HEK293 (cell line): ENCODE data around the gene JPH3.

Source experiments
- CTCF ChIA-PET: fragments of 350-600 bp; formaldehyde crosslinking; extraction: SDS; loops from one replicate; lab custom pipeline; 2021; ENCODE audit warnings: antibody characterized with exemption; lab: Yijun Ruan, JAX
- POLR2A ChIA-PET: fragments of 300-600 bp; formaldehyde crosslinking; extraction: SDS; loops from one replicate; lab custom pipeline; 2020; ENCODE audit warnings: antibody characterized with exemption, inconsistent platforms; lab: Yijun Ruan, JAX
- H3K27ac ChIP-seq: fragments of 200-500 bp; sonication (Bioruptor generic); 2 replicates; pipeline ENCODE4 v1.5.1; 2014; ENCODE audit warnings: low read depth, low read length, control low read depth, inconsistent platforms; ENCODE audit errors: extremely low read depth
- H3K36me3 ChIP-seq, 2 experiments: fragments of 200-500 bp in 1 of 2; sonication (Bioruptor generic) in 1 of 2; 1 replicate in 1 of 2; 2 replicates in 1 of 2; pipeline ENCODE4 v1.5.1; 2014 to 2017; ENCODE audit warnings: inconsistent platforms in 2 of 2, low read length in 2 of 2; ENCODE audit not compliant: control insufficient read depth in 2 of 2, insufficient read depth in 1 of 2
- H3K4me1 ChIP-seq: fragments of 200-500 bp; sonication (Bioruptor generic); 2 replicates; pipeline ENCODE4 v1.5.1; 2014; ENCODE audit warnings: mild to moderate bottlenecking, low read length, inconsistent platforms; ENCODE audit not compliant: control insufficient read depth, insufficient read depth
- H3K4me3 ChIP-seq: 2 replicates; pipeline ENCODE4 v1.5.1; 2011; ENCODE audit warnings: low read depth, mild to moderate bottlenecking, control low read depth, low read length, moderate library complexity
- H3K9me3 ChIP-seq: fragments of 200-500 bp; sonication (Bioruptor generic); 2 replicates; pipeline ENCODE4 v1.5.1; 2014; ENCODE audit warnings: low read depth, low read length, inconsistent platforms; ENCODE audit not compliant: control insufficient read depth, insufficient read depth
- AEBP2 ChIP-seq: fragments of 450-650 bp; formaldehyde crosslinking; IDR thresholded peaks from 2 replicates; pipeline ENCODE4 v1.5.1; 2016; ENCODE audit warnings: missing biosample characterization, missing genetic modification characterization, borderline replicate concordance
- BCL11B ChIP-seq: fragments of 450-650 bp; formaldehyde crosslinking; IDR thresholded peaks from 2 replicates; pipeline ENCODE4 v1.5.1; 2016; ENCODE audit warnings: low read depth, missing biosample characterization, missing genetic modification characterization
- KLF10 ChIP-seq: fragments of 450-650 bp; IDR thresholded peaks from 2 replicates; pipeline ENCODE4 v1.5.1; 2018; ENCODE audit warnings: missing biosample characterization, mild to moderate bottlenecking, missing genetic modification characterization
- KLF16 ChIP-seq: fragments of 450-650 bp; formaldehyde crosslinking; IDR thresholded peaks from 2 replicates; pipeline ENCODE4 v1.5.1; 2017; ENCODE audit warnings: missing biosample characterization, missing genetic modification characterization
- KLF17 ChIP-seq: fragments of 450-650 bp; formaldehyde crosslinking; IDR thresholded peaks from 2 replicates; pipeline ENCODE4 v1.5.1; 2016; ENCODE audit warnings: missing biosample characterization, missing genetic modification characterization
- KLF8 ChIP-seq: fragments of 450-650 bp; formaldehyde crosslinking; IDR thresholded peaks from 2 replicates; pipeline ENCODE4 v1.5.1; 2016; ENCODE audit warnings: missing biosample characterization, missing genetic modification characterization
- PATZ1 ChIP-seq: fragments of 450-650 bp; formaldehyde crosslinking; IDR thresholded peaks from 2 replicates; pipeline ENCODE4 v1.5.1; 2016; ENCODE audit warnings: missing biosample characterization, missing genetic modification characterization
- SP2 ChIP-seq: fragments of 450-650 bp; formaldehyde crosslinking; IDR thresholded peaks from 2 replicates; pipeline ENCODE4 v1.5.1; 2016; ENCODE audit warnings: missing biosample characterization, missing genetic modification characterization
- TCF7L2 ChIP-seq: IDR thresholded peaks from 2 replicates; pipeline ENCODE4 v1.6.1; 2011; ENCODE audit warnings: low read depth, mild to moderate bottlenecking, inconsistent platforms, low read length, moderate library complexity, borderline replicate concordance
- ZFHX2 ChIP-seq: fragments of 450-650 bp; formaldehyde crosslinking; conservative IDR thresholded peaks from 2 replicates; pipeline ENCODE4 v1.5.1; 2016; ENCODE audit warnings: missing biosample characterization, missing genetic modification characterization
- ZFP3 ChIP-seq: fragments of 450-650 bp; formaldehyde crosslinking; IDR thresholded peaks from 2 replicates; pipeline ENCODE4 v1.5.1; 2016; ENCODE audit warnings: low read depth, missing biosample characterization, missing genetic modification characterization
- ZIC2 ChIP-seq: fragments of 450-650 bp; formaldehyde crosslinking; IDR thresholded peaks from 2 replicates; pipeline ENCODE4 v1.5.1; 2016; ENCODE audit warnings: missing biosample characterization, missing genetic modification characterization
- ZNF112 ChIP-seq: fragments of 450-650 bp; formaldehyde crosslinking; IDR thresholded peaks from 2 replicates; pipeline ENCODE4 v1.5.0; 2017; ENCODE audit warnings: missing biosample characterization, missing genetic modification characterization
- ZNF114 ChIP-seq: fragments of 450-650 bp; formaldehyde crosslinking; IDR thresholded peaks from 2 replicates; pipeline ENCODE4 v1.5.0; 2017; ENCODE audit warnings: missing biosample characterization, missing genetic modification characterization
- ZNF266 ChIP-seq: fragments of 450-650 bp; formaldehyde crosslinking; IDR thresholded peaks from 2 replicates; pipeline ENCODE4 v1.5.1; 2016; ENCODE audit warnings: missing biosample characterization, missing genetic modification characterization, low read depth
- ZNF280D ChIP-seq: fragments of 450-650 bp; formaldehyde crosslinking; IDR thresholded peaks from 2 replicates; pipeline ENCODE4 v1.5.1; 2016; ENCODE audit warnings: missing biosample characterization, missing genetic modification characterization
- ZNF302 ChIP-seq: fragments of 450-650 bp; formaldehyde crosslinking; IDR thresholded peaks from 2 replicates; pipeline ENCODE4 v1.5.1; 2016; ENCODE audit warnings: missing biosample characterization, missing genetic modification characterization, low read depth
- ZNF335 ChIP-seq: fragments of 450-650 bp; formaldehyde crosslinking; conservative IDR thresholded peaks from 2 replicates; pipeline ENCODE4 v1.5.1; 2016; ENCODE audit warnings: missing biosample characterization, missing genetic modification characterization
- ZNF37A ChIP-seq: fragments of 450-650 bp; IDR thresholded peaks from 2 replicates; pipeline ENCODE4 v1.5.1; 2018; ENCODE audit warnings: missing biosample characterization, missing genetic modification characterization
- ZNF394 ChIP-seq: fragments of 450-650 bp; formaldehyde crosslinking; IDR thresholded peaks from 2 replicates; pipeline ENCODE4 v1.5.1; 2016; ENCODE audit warnings: missing biosample characterization, missing genetic modification characterization, mild to moderate bottlenecking, moderate library complexity, borderline replicate concordance
- ZNF398 ChIP-seq: fragments of 450-650 bp; formaldehyde crosslinking; IDR thresholded peaks from 2 replicates; pipeline ENCODE4 v1.5.1; 2017; ENCODE audit warnings: missing biosample characterization, missing genetic modification characterization
- ZNF501 ChIP-seq: fragments of 450-650 bp; formaldehyde crosslinking; IDR thresholded peaks from 2 replicates; pipeline ENCODE4 v1.5.1; 2016; ENCODE audit warnings: missing biosample characterization, missing genetic modification characterization
- ZNF629 ChIP-seq: fragments of 450-650 bp; formaldehyde crosslinking; IDR thresholded peaks from 2 replicates; pipeline ENCODE4 v1.5.1; 2017; ENCODE audit warnings: missing biosample characterization, missing genetic modification characterization
- ZNF654 ChIP-seq: fragments of 450-650 bp; formaldehyde crosslinking; IDR thresholded peaks from 2 replicates; pipeline ENCODE4 v1.5.1; 2016; ENCODE audit warnings: low read depth, missing biosample characterization, missing genetic modification characterization
- ZNF658 ChIP-seq: fragments of 450-650 bp; formaldehyde crosslinking; IDR thresholded peaks from 2 replicates; pipeline ENCODE4; 2016; ENCODE audit warnings: missing biosample characterization, missing genetic modification characterization
- ZSCAN30 ChIP-seq: fragments of 450-650 bp; IDR thresholded peaks from 2 replicates; pipeline ENCODE4 v1.5.1; 2018; ENCODE audit warnings: missing biosample characterization, mild to moderate bottlenecking, missing genetic modification characterization, moderate library complexity
- ZSCAN4 ChIP-seq: fragments of 450-650 bp; formaldehyde crosslinking; IDR thresholded peaks from 2 replicates; pipeline ENCODE4 v1.5.1; 2017; ENCODE audit warnings: missing biosample characterization, missing genetic modification characterization

JPH3 gene

GRCh38 chr16:87602001-87602775 lies at the start of gene JPH3:
Gene JPH3, plus strand, starts transcription at chr16:87602508. Its CDS starts 639 bp downstream, at chr16:87603147.
- H3K4me3 ChIP-seq, result peak within 1 kb of the TSS; percentile 62
- POLR2A ChIA-PET, result no interaction called here
- no peak for TF ChIP-seq ZSCAN4 (tag by site-specific recombination)
- TF ChIP-seq BCL11B (tag by site-specific recombination), result no peak
- no peak for TF ChIP-seq ZNF501 (tag by site-specific recombination)
- TF ChIP-seq KLF8 (tag by site-specific recombination), result no peak
- no peak for TF ChIP-seq KLF17 (tag by site-specific recombination)
- peak; percentile 27 for TF ChIP-seq SP2 (tag by site-specific recombination)
- no peak for TF ChIP-seq KLF16 (tag by site-specific recombination)
- 0 out of 2 replicates have a peak, but pooled peaks have one; percentile 38 for TF ChIP-seq ZNF629
- no peak for TF ChIP-seq ZNF302 (tag by site-specific recombination)
- no peak for TF ChIP-seq ZNF658 (tag by site-specific recombination)
- TF ChIP-seq ZNF114, result no peak
- TF ChIP-seq ZNF266 (tag by site-specific recombination), result no peak
- no peak for TF ChIP-seq ZSCAN30 (tag by site-specific recombination)
- TF ChIP-seq ZNF37A (tag by site-specific recombination), result no peak
- TF ChIP-seq TCF7L2, result no peak
- peak; percentile 25; the same call in 1 of the 2 replicates for TF ChIP-seq ZFHX2 (tag by site-specific recombination)
- TF ChIP-seq ZNF112 (tag by site-specific recombination), result no peak
- TF ChIP-seq ZIC2, result peak; percentile 49
- no peak for TF ChIP-seq KLF10 (tag by site-specific recombination)
- TF ChIP-seq ZNF398, result 0 out of 2 replicates have a peak, but pooled peaks have one; percentile 18
- peak; percentile 12; the same call in 1 of the 2 replicates for TF ChIP-seq PATZ1 (tag by site-specific recombination)
- TF ChIP-seq ZNF654, result no peak
- TF ChIP-seq ZNF335 (tag by site-specific recombination), result peak; percentile 24; the same call in 1 of the 2 replicates
- no peak for TF ChIP-seq ZFP3
- TF ChIP-seq ZNF280D (tag by site-specific recombination), result no peak
- no peak for TF ChIP-seq ZNF394
- TF ChIP-seq AEBP2 (tag by site-specific recombination), result no peak

More at GRCh38 chr16:87602001-87602775, at the start of gene JPH3:
- Histone ChIP-seq H3K9me3 (no peaks in the 10 kb centered on the region), H3K27ac (peak within 1 kb of the TSS; percentile 53; the same call in 1 of the 2 replicates), H3K36me3 (peaks cover 0 to 4% of the 10 kb centered on the region in 2 experiments; a peak in 1 of 3 replicates), H3K4me1 (no peaks in the 10 kb centered on the region)
- CTCF ChIA-PET, result interaction anchor here (0.6 kb wide), 1 partner anchor 22 kb away, joined by 3 read pairs; no protein-coding TSS in a partner anchor
